ENCODE measurements around the gene CTNNBIP1. TPM values are rescaled to one million over a fixed set of nuclear protein-coding genes. Genes with fewer than 3 reads are reported as not detected.

Gene CTNNBIP1
- total and polyA plus RNA-seq, 9 of the 15 experiments (the other 6 are each of a cell fraction or from before 2014, with no cell fraction given) = 0.65 to 29.2 (median 14.7) TPM

DNA sequence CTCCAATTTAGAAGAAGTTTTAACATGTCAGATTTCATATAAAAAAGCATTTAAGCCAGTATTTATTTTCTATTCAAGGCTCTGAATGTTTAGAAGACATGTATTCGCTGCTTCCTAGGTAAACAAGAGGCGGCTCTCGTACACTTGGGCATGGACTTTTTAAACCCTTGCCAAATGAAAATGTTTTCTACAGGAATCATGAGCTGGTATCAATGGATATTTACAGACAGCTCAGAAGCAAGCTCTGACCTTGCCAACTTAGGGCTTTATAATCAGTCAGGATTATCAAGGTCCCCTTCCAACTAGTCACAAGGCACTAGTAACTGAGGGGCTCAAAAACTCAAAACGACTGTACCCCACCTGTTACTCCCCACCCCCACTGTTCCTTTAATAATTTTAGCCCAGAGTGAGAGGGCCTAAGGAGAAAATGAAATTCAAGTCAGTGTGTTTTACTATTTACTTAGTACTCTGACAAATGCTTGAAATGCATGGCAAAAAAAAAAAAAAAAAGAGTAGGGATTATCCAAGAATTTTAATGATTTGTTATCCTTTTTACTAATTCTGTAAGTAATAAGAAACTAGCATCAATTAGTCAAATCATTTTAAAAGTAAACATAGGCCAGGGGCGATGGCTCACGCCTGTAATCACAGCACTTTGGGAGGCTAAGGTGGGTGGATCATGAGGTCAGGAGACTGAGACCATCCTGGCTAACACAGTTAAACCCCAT is 98.7 kb downstream of the CTNNBIP1 start (continued):
- no peak for TF ChIP-seq ZNF224 (CRISPR knock-in tag; IDR thresholded peaks at IDR 0.05)
- no peak for TF ChIP-seq FOXP4 (CRISPR knock-in tag; IDR thresholded peaks at IDR 0.05; ENCODE audit: borderline replicate concordance)
- no peak for TF ChIP-seq ZNF609 (CRISPR knock-in tag; IDR thresholded peaks at IDR 0.05; ENCODE audit: borderline replicate concordance)
- no peak for TF ChIP-seq E2F5 (CRISPR knock-in tag; IDR thresholded peaks at IDR 0.05)
- TF ChIP-seq POLR2A (conservative IDR thresholded peaks at IDR 0.05) = no peak
- no peak for TF ChIP-seq ZNF184 (CRISPR knock-in tag; IDR thresholded peaks at IDR 0.05)
- TF ChIP-seq, protein P1, sequence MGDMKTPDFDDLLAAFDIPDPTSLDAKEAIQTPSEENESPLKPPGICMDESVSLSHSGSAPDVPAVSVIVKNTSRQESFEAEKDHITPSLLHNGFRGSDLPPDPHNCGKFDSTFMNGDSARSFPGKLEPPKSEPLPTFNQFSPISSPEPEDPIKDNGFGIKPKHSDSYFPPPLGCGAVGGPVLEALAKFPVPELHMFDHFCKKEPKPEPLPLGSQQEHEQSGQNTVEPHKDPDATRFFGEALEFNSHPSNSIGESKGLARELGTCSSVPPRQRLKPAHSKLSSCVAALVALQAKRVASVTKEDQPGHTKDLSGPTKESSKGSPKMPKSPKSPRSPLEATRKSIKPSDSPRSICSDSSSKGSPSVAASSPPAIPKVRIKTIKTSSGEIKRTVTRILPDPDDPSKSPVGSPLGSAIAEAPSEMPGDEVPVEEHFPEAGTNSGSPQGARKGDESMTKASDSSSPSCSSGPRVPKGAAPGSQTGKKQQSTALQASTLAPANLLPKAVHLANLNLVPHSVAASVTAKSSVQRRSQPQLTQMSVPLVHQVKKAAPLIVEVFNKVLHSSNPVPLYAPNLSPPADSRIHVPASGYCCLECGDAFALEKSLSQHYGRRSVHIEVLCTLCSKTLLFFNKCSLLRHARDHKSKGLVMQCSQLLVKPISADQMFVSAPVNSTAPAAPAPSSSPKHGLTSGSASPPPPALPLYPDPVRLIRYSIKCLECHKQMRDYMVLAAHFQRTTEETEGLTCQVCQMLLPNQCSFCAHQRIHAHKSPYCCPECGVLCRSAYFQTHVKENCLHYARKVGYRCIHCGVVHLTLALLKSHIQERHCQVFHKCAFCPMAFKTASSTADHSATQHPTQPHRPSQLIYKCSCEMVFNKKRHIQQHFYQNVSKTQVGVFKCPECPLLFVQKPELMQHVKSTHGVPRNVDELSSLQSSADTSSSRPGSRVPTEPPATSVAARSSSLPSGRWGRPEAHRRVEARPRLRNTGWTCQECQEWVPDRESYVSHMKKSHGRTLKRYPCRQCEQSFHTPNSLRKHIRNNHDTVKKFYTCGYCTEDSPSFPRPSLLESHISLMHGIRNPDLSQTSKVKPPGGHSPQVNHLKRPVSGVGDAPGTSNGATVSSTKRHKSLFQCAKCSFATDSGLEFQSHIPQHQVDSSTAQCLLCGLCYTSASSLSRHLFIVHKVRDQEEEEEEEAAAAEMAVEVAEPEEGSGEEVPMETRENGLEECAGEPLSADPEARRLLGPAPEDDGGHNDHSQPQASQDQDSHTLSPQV (IDR thresholded peaks at IDR 0.05) = no peak
- no peak for TF ChIP-seq HMGN3 (IDR thresholded peaks at IDR 0.05; ENCODE audit: borderline replicate concordance, extremely low read depth, insufficient read length, low read depth, low read length)
- TF ChIP-seq ID3 (CRISPR knock-in tag; IDR thresholded peaks at IDR 0.05) = no peak
- TF ChIP-seq ID3 (tag; IDR thresholded peaks at IDR 0.05) = no peak
- no peak for TF ChIP-seq ZNF785 (CRISPR knock-in tag; IDR thresholded peaks at IDR 0.05)
- TF ChIP-seq ETS2 (tag; IDR thresholded peaks at IDR 0.05; ENCODE audit: borderline replicate concordance, poor library complexity, severe bottlenecking) = no peak
- TF ChIP-seq RBM22 (IDR thresholded peaks at IDR 0.05; ENCODE audit: low read depth, low read length, poor library complexity, severe bottlenecking) = no peak
- no peak for TF ChIP-seq SIN3A (IDR thresholded peaks at IDR 0.05; ENCODE audit: borderline replicate concordance in 2 of 2, control insufficient read depth in 1 of 2, low read depth in 2 of 2, low read length in 2 of 2)
